HepG2 (cell line): ENCODE results near the gene ZBTB47. TPM values are rescaled to one million over a fixed set of nuclear protein-coding genes. Genes with fewer than 3 reads are reported as not detected.

Experiments used
- ATAC-seq: fragments of 200-7000 bp; cut with Tn5 transposase; 3 replicates; pipeline ENCODE4 v1.9.1; 2020; ENCODE audit warnings: mild to moderate bottlenecking, moderate library complexity
- BruUV-seq: library from RNA; stranded (reverse); fragments of 400-500 nt; replicated peaks from 2 replicates; lab custom pipeline; 2021; lab: Mats Ljungman, UMichigan
- CTCF ChIA-PET: fragments of 300-600 bp; formaldehyde crosslinking; extraction: SDS; loops from one replicate; lab custom pipeline; 2021; ENCODE audit warnings: low total read pairs, inconsistent platforms, low intra/inter-chr PET ratio; lab: Yijun Ruan, JAX
- POLR2A ChIA-PET: fragments of 350-600 bp; sonication (Branson Sonifier 250); formaldehyde crosslinking; loops from one replicate; lab custom pipeline; 2020; ENCODE audit warnings: antibody characterized with exemption, inconsistent platforms; lab: Yijun Ruan, JAX
- DNase-seq: peaks from one replicate; pipeline ENCODE4 v3.0.0-alpha.2; 2015; ENCODE audit warnings: low spot score
- FAIRE-seq: peaks from 3 replicates; lab custom pipeline; 2011; peaks lifted over from hg19 to GRCh38; lab: Jason Lieb, UNC
- H2AFZ ChIP-seq: one replicate; pipeline ENCODE4 v1.6.1; 2011; ENCODE audit warnings: low read length, inconsistent platforms
- H3K27ac ChIP-seq: fragments of 300-600 bp; 3 replicates; pipeline ENCODE4 v1.8.0; 2011; ENCODE audit warnings: mixed run types, mild to moderate bottlenecking, mixed read lengths, low read length, inconsistent platforms; ENCODE audit not compliant: insufficient read depth; ENCODE audit errors: extremely low read length
- H3K27me3 ChIP-seq, 2 experiments: fragments of 200-600 bp in 1 of 2; 2 replicates in 1 of 2; 3 replicates in 1 of 2; pipeline versions ENCODE4 v1.6.0 to v1.8.0; 2011; ENCODE audit warnings: low read length in 2 of 2, mild to moderate bottlenecking in 2 of 2, moderate library complexity in 2 of 2, inconsistent platforms in 1 of 2; ENCODE audit not compliant: insufficient read depth in 2 of 2, control insufficient read depth in 1 of 2
- H3K36me3 ChIP-seq, 2 experiments: fragments of 200-600 bp in 1 of 2; replicated peaks in 1 of 2; 2 replicates in 1 of 2; 3 replicates in 1 of 2; pipeline versions ENCODE4 v1.5.1 to v1.8.0; 2011; ENCODE audit warnings: low read length in 2 of 2, inconsistent platforms in 1 of 2; ENCODE audit not compliant: insufficient read depth in 2 of 2, control insufficient read depth in 1 of 2
- H3K4me1 ChIP-seq: 2 replicates; pipeline ENCODE4 v1.5.1; 2012; ENCODE audit warnings: low read length, inconsistent platforms; ENCODE audit not compliant: insufficient read depth
- H3K4me2 ChIP-seq: 2 replicates; pipeline ENCODE4 v1.6.0; 2011; ENCODE audit warnings: low read depth, low read length, inconsistent platforms
- H3K4me3 ChIP-seq, 3 experiments: fragments of 200-600 bp in 1 of 3; sonication (generic), shearing (Covaris generic) in 1 of 3; replicated peaks in 1 of 3; 2 replicates each; pipeline ENCODE4 v1.5.1; 2011 to 2016; ENCODE audit warnings: low read length in 3 of 3, inconsistent platforms in 2 of 3, low read depth in 2 of 3, mild to moderate bottlenecking in 2 of 3, control low read depth in 1 of 3, mixed read lengths in 1 of 3; ENCODE audit not compliant: insufficient read depth in 1 of 3
- H3K79me2 ChIP-seq: one replicate; pipeline ENCODE4 v1.6.1; 2011; ENCODE audit warnings: low read length, inconsistent platforms; ENCODE audit not compliant: insufficient read depth
- H3K9ac ChIP-seq: 2 replicates; pipeline ENCODE4 v1.6.0; 2011; ENCODE audit warnings: mild to moderate bottlenecking, low read depth, low read length, inconsistent platforms; ENCODE audit not compliant: insufficient read depth
- H3K9me3 ChIP-seq: 2 replicates; pipeline ENCODE4 v1.5.1; 2012; ENCODE audit warnings: mild to moderate bottlenecking, low read length
- H4K20me1 ChIP-seq: 2 replicates; pipeline ENCODE4 v1.6.0; 2011; ENCODE audit warnings: inconsistent platforms, mild to moderate bottlenecking, low read length, moderate library complexity; ENCODE audit not compliant: insufficient read depth
- ARID2 ChIP-seq: sonication (generic); formaldehyde crosslinking; IDR thresholded peaks from 2 replicates; pipeline ENCODE4 v1.8.1; 2022; ENCODE audit warnings: mild to moderate bottlenecking, missing genetic modification reagents, borderline replicate concordance
- ATF6 ChIP-seq: sonication (generic); formaldehyde crosslinking; conservative IDR thresholded peaks from 2 replicates; pipeline ENCODE4 v1.4.0; 2020; ENCODE audit warnings: missing genetic modification reagents
- FOXK1 ChIP-seq: sonication (generic); formaldehyde crosslinking; IDR thresholded peaks from 2 replicates; pipeline ENCODE4 v1.4.0; 2020; ENCODE audit warnings: low read depth, missing genetic modification reagents, borderline replicate concordance
- JUND ChIP-seq: sonication (generic); formaldehyde crosslinking; IDR thresholded peaks from 2 replicates; pipeline ENCODE4 v1.8.0; 2022; ENCODE audit warnings: mild to moderate bottlenecking, missing genetic modification reagents
- KDM6A ChIP-seq: IDR thresholded peaks from 2 replicates; pipeline ENCODE4 v1.6.1; 2016; ENCODE audit warnings: low read depth
- NCOR1 ChIP-seq: fragments of 200-600 bp; sonication (generic); IDR thresholded peaks from 2 replicates; pipeline ENCODE4 v1.7.0; 2017; ENCODE audit warnings: antibody characterized with exemption, low read length, borderline replicate concordance
- POGZ ChIP-seq: sonication (generic); formaldehyde crosslinking; IDR thresholded peaks from 2 replicates; pipeline ENCODE4 v1.4.0; 2020; ENCODE audit warnings: mild to moderate bottlenecking, missing genetic modification reagents
- RBM39 ChIP-seq: fragments of 200-400 bp; formaldehyde crosslinking; IDR thresholded peaks from one replicate; pipeline ENCODE4 v1.6.1; 2018; ENCODE audit warnings: antibody characterized with exemption, mild to moderate bottlenecking, low read depth, low read length; ENCODE audit not compliant: poor library complexity, severe bottlenecking
- ZNF253 ChIP-seq: sonication (generic); formaldehyde crosslinking; IDR thresholded peaks from 2 replicates; pipeline ENCODE4 v1.8.0; 2022; ENCODE audit warnings: mild to moderate bottlenecking, missing genetic modification reagents, borderline replicate concordance
- ZNF7 ChIP-seq: IDR thresholded peaks from 2 replicates; pipeline ENCODE4 v1.6.1; 2016; ENCODE audit warnings: missing biosample characterization, missing genetic modification reagents
- WGBS: methylation state at CpG from one replicate; pipeline ENCODE4 v1.1.6; 2017; ENCODE audit warnings: low lambda C conversion rate; 5-methylcytosine and 5-hydroxymethylcytosine counted together
- in situ Hi-C: cut with HindIII; loops from 2 replicates; pipeline ENCODE4 v1.10.0; 2017; ENCODE audit warnings: low pct_unique_long_range_greater_than_20kb; ENCODE audit not compliant: extremely low pct_ligation_motif_present
- intact Hi-C: fragments of 100-400 bp; cut with micrococcal nuclease; formaldehyde crosslinking; loops from one replicate; pipeline ENCODE4 v1.10.0; 2022; ENCODE audit not compliant: unreplicated experiment
- polyA plus RNA-seq, 8 experiments: library from polyadenylated mRNA; depleted of rRNA in 3 of 8; stranded (reverse) in 7 of 8; unstranded in 1 of 8; fragments of >200 nt; fragmentation: Illumina TruSeq in 4 of 8; extraction: Trizol in 4 of 8; gene quantifications; 2 replicates each; pipeline versions ENCODE4 v1.2.1 to v1.2.3, GENCODE V29; 2011 to 2016; ENCODE audit warnings: low read depth in 4 of 8, missing spikeins in 1 of 8, mixed read lengths in 1 of 8; ENCODE audit not compliant: insufficient read depth in 1 of 8
- total RNA-seq, 5 experiments: library from RNA; depleted of rRNA; stranded (reverse); fragments of >200 nt; fragmentation: Illumina TruSeq; extraction: Trizol; gene quantifications; 2 replicates each; pipeline ENCODE4 v1.2.3, GENCODE V29; 2016; ENCODE audit warnings: low read depth in 1 of 5
- TF ChIP-seq, protein P1 (sequence below): sonication (generic); formaldehyde crosslinking; conservative IDR thresholded peaks from 2 replicates; pipeline ENCODE4 v1.8.0; 2022; ENCODE audit warnings: mild to moderate bottlenecking, moderate library complexity, missing genetic modification reagents
- TF ChIP-seq, protein P2 (sequence below): sonication (generic); formaldehyde crosslinking; IDR thresholded peaks from 2 replicates; pipeline ENCODE4 v1.8.1; 2022; ENCODE audit warnings: low read depth, mild to moderate bottlenecking, missing genetic modification reagents
- TF ChIP-seq, protein P3 (sequence below): sonication (generic); formaldehyde crosslinking; IDR thresholded peaks from 2 replicates; pipeline ENCODE4 v1.5.1; 2020; ENCODE audit warnings: mild to moderate bottlenecking, missing genetic modification reagents, moderate library complexity

The ZBTB47 gene
- total and polyA plus RNA-seq, 2 of the 13 experiments (the other 11 are each of a cell fraction or from before 2014, with no cell fraction given) = 1.5 to 3.1 TPM

DNA sequence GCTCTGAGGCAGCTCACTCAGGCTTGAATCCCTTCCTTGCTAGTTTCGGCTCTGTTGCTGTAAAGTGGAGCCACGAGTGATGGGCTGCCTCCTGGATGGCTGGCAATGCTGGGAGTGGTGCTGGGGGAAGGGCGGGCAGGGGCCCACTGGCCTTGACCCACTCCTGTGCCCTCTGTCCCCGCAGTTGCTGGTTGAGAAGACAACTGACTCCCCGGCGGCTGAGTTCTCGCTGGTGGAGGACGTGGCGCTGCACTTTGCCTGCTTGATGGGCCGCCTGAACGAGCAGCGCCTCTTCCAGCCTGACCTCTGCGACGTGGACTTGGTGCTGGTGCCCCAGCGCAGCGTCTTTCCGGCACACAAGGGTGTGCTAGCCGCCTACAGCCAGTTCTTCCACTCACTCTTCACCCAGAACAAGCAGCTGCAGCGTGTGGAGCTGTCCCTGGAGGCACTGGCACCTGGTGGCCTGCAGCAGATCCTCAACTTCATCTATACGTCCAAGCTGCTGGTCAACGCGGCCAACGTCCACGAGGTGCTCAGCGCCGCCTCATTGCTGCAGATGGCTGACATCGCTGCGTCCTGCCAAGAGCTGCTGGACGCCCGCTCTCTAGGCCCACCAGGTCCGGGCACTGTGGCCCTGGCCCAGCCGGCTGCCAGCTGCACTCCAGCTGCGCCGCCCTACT, 4.7 kb downstream of the ZBTB47 start:
- Histone ChIP-seq H2AFZ (no peak overlapping the region), H3K4me1 (peaks cover 41% of the 10 kb centered on the region), H3K27ac (no peak overlapping the region), H4K20me1 (no peaks in the 10 kb centered on the region), H3K36me3 (no peaks in the 10 kb centered on the region), H3K9me3 (no peaks in the 10 kb centered on the region), H3K4me3 (no peak overlapping the region), H3K79me2 (peaks cover 1% of the 10 kb centered on the region), H3K27me3 (no peaks in the 10 kb centered on the region), H3K4me2 (no peak overlapping the region), H3K9ac (no peak overlapping the region)
- WGBS = 81% methylated on average over 24 of the region's 34 CpGs
- ChIA-PET POLR2A (no interaction called here), CTCF (no interaction called here)
- in situ Hi-C loops = no loop called here
- DNase-seq = no peak
- no TSS peak for BruUV-seq
- intact Hi-C loops = no loop called here
- ATAC-seq = no peak
- FAIRE-seq = no peak
- TF ChIP-seq FOXK1 (CRISPR knock-in tag) (no peak), ATF6 (CRISPR knock-in tag) (no peak), ZNF7 (no peak), KDM6A (no peak), JUND (CRISPR knock-in tag) (no peak), ARID2 (CRISPR knock-in tag) (no peak), ZNF253 (CRISPR knock-in tag) (no peak), RBM39 (no peak), NCOR1 (no peak), POGZ (CRISPR knock-in tag) (0 out of 2 replicates have a peak, but pooled peaks have one; percentile 21)
- TF ChIP-seq, protein P1, sequence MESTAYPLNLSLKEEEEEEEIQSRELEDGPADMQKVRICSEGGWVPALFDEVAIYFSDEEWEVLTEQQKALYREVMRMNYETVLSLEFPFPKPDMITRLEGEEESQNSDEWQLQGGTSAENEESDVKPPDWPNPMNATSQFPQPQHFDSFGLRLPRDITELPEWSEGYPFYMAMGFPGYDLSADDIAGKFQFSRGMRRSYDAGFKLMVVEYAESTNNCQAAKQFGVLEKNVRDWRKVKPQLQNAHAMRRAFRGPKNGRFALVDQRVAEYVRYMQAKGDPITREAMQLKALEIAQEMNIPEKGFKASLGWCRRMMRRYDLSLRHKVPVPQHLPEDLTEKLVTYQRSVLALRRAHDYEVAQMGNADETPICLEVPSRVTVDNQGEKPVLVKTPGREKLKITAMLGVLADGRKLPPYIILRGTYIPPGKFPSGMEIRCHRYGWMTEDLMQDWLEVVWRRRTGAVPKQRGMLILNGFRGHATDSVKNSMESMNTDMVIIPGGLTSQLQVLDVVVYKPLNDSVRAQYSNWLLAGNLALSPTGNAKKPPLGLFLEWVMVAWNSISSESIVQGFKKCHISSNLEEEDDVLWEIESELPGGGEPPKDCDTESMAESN (CRISPR knock-in tag) = no peak
- TF ChIP-seq, protein P2, sequence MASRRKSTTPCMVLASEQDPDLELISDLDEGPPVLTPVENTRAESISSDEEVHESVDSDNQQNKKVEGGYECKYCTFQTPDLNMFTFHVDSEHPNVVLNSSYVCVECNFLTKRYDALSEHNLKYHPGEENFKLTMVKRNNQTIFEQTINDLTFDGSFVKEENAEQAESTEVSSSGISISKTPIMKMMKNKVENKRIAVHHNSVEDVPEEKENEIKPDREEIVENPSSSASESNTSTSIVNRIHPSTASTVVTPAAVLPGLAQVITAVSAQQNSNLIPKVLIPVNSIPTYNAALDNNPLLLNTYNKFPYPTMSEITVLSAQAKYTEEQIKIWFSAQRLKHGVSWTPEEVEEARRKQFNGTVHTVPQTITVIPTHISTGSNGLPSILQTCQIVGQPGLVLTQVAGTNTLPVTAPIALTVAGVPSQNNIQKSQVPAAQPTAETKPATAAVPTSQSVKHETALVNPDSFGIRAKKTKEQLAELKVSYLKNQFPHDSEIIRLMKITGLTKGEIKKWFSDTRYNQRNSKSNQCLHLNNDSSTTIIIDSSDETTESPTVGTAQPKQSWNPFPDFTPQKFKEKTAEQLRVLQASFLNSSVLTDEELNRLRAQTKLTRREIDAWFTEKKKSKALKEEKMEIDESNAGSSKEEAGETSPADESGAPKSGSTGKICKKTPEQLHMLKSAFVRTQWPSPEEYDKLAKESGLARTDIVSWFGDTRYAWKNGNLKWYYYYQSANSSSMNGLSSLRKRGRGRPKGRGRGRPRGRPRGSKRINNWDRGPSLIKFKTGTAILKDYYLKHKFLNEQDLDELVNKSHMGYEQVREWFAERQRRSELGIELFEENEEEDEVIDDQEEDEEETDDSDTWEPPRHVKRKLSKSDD (CRISPR knock-in tag) = no peak
- TF ChIP-seq, protein P3, sequence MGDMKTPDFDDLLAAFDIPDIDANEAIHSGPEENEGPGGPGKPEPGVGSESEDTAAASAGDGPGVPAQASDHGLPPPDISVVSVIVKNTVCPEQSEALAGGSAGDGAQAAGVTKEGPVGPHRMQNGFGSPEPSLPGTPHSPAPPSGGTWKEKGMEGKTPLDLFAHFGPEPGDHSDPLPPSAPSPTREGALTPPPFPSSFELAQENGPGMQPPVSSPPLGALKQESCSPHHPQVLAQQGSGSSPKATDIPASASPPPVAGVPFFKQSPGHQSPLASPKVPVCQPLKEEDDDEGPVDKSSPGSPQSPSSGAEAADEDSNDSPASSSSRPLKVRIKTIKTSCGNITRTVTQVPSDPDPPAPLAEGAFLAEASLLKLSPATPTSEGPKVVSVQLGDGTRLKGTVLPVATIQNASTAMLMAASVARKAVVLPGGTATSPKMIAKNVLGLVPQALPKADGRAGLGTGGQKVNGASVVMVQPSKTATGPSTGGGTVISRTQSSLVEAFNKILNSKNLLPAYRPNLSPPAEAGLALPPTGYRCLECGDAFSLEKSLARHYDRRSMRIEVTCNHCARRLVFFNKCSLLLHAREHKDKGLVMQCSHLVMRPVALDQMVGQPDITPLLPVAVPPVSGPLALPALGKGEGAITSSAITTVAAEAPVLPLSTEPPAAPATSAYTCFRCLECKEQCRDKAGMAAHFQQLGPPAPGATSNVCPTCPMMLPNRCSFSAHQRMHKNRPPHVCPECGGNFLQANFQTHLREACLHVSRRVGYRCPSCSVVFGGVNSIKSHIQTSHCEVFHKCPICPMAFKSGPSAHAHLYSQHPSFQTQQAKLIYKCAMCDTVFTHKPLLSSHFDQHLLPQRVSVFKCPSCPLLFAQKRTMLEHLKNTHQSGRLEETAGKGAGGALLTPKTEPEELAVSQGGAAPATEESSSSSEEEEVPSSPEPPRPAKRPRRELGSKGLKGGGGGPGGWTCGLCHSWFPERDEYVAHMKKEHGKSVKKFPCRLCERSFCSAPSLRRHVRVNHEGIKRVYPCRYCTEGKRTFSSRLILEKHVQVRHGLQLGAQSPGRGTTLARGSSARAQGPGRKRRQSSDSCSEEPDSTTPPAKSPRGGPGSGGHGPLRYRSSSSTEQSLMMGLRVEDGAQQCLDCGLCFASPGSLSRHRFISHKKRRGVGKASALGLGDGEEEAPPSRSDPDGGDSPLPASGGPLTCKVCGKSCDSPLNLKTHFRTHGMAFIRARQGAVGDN (CRISPR knock-in tag) = peak; percentile 10; the same call in 1 of the 2 replicates
